ENCODE data around the gene SIX1.

The SIX1 gene

GRCh38 chr14:60652674-60653651 lies 3.7 kb upstream of the SIX1 start (continued):
- TF ChIP-seq ZNF449 (tag by site-specific recombination; IDR thresholded peaks at IDR 0.05) (peak; percentile 18; the same call in 1 of the 2 replicates), YY1 (tag by site-specific recombination; IDR thresholded peaks at IDR 0.05) (no peak), ZNF843 (tag by site-specific recombination; IDR thresholded peaks at IDR 0.05) (peak; percentile 69), KLF10 (tag by site-specific recombination; IDR thresholded peaks at IDR 0.05) (0 out of 2 replicates have a peak, but pooled peaks have one; percentile 40), PATZ1 (tag by site-specific recombination; IDR thresholded peaks at IDR 0.05) (peak; percentile 87), ZNF335 (tag by site-specific recombination; conservative IDR thresholded peaks at IDR 0.05) (peak; percentile 55), ZNF776 (tag by site-specific recombination; IDR thresholded peaks at IDR 0.05; ENCODE audit: borderline replicate concordance) (no peak), WT1 (tag by site-specific recombination; IDR thresholded peaks at IDR 0.05) (peak; percentile 90), ZNF658 (tag by site-specific recombination; IDR thresholded peaks at IDR 0.05) (no peak), GLIS1 (tag by site-specific recombination; IDR thresholded peaks at IDR 0.05) (peak; percentile 47; the same call in 1 of the 2 replicates), ZBTB6 (tag by site-specific recombination; IDR thresholded peaks at IDR 0.05) (peak; percentile 56), KLF1 (tag by site-specific recombination; IDR thresholded peaks at IDR 0.05) (peak; percentile 40; the same call in 1 of the 2 replicates), ZNF501 (tag by site-specific recombination; IDR thresholded peaks at IDR 0.05) (peak; percentile 42; the same call in 1 of the 2 replicates), OSR2 (tag by site-specific recombination; IDR thresholded peaks at IDR 0.05) (peak; percentile 34; the same call in 1 of the 2 replicates), ZNF558 (tag by site-specific recombination; IDR thresholded peaks at IDR 0.05) (no peak), ZNF391 (tag by site-specific recombination; IDR thresholded peaks at IDR 0.05; ENCODE audit: borderline replicate concordance, low read depth) (peak; percentile 59; the same call in 1 of the 2 replicates), KLF16 (tag by site-specific recombination; IDR thresholded peaks at IDR 0.05) (no peak), ZNF121 (tag by site-specific recombination; IDR thresholded peaks at IDR 0.05) (no peak), ZBTB21 (tag by site-specific recombination; IDR thresholded peaks at IDR 0.05) (no peak), EGR2 (tag by site-specific recombination; IDR thresholded peaks at IDR 0.05; ENCODE audit: low read depth) (peak; percentile 84), TCF7L2 (IDR thresholded peaks at IDR 0.05; ENCODE audit: borderline replicate concordance, low read depth, low read length) (no peak)
- TF ChIP-seq, protein P1, sequence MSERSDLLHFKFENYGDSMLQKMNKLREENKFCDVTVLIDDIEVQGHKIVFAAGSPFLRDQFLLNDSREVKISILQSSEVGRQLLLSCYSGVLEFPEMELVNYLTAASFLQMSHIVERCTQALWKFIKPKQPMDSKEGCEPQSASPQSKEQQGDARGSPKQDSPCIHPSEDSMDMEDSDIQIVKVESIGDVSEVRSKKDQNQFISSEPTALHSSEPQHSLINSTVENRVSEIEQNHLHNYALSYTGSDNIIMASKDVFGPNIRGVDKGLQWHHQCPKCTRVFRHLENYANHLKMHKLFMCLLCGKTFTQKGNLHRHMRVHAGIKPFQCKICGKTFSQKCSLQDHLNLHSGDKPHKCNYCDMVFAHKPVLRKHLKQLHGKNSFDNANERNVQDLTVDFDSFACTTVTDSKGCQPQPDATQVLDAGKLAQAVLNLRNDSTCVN (tag by site-specific recombination; optimal IDR thresholded peaks at IDR 0.05): peak; percentile 23
- TF ChIP-seq, protein P2, sequence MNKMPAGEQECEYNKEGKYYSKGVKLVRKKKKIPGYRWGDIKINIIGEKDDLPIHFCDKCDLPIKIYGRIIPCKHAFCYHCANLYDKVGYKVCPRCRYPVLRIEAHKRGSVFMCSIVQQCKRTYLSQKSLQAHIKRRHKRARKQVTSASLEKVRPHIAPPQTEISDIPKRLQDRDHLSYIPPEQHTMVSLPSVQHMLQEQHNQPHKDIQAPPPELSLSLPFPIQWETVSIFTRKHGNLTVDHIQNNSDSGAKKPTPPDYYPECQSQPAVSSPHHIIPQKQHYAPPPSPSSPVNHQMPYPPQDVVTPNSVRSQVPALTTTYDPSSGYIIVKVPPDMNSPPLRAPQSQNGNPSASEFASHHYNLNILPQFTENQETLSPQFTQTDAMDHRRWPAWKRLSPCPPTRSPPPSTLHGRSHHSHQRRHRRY (tag by site-specific recombination; IDR thresholded peaks at IDR 0.05): no peak
